GM21360 (cell line): ENCODE results near the gene SLC50A1.

Source experiments
- ATAC-seq: cut with Tn5 transposase; IDR thresholded peaks from one replicate; pipeline ENCODE4 v1.9.1; 2021; ENCODE audit warnings: mild to moderate bottlenecking, moderate library complexity; ENCODE audit not compliant: unreplicated experiment

SLC50A1 gene

DNA sequence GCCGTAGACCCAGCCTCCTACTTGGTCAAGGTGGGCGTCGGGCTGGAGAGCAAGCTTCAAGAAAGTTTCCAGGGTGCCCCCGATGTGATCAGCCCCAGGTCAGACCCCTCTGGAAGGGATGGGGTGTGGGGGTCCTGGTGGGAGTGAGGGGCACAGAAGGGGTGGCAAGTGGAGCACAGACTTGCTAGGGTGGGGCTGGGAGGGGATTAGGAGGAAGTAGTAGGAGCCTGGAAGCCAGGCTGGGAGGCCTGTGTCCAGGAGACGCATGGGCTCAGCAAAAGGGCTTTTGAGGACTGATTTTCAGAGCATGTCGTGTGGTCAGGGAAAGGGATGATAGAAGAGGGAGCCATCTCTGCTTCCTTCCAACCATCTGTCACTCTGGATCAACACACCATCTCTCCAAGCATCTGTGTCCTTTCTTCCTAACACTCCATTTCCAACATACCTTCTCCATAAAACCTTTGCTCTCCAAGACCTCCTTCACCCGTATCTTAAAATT, 46.4 kb downstream of the SLC50A1 start:
- no peak for ATAC-seq

DNA sequence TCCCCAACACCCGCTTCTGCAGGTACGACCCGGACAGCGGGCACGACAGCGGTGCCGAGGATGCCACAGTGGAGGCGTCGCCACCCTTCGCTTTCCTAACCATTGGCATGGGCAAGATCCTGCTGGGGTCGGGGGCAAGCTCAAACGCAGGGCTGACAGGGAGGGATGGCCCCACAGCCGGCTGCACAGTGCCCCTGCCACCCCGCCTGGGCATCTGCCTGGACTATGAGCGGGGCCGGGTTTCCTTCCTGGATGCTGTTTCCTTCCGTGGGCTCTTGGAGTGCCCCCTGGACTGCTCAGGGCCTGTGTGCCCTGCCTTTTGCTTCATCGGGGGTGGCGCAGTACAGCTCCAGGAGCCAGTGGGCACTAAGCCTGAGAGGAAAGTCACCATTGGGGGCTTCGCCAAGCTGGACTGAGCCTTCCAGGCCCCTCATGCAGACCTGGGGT, 48.1 kb downstream of the SLC50A1 start:
- ATAC-seq: no peak

DNA sequence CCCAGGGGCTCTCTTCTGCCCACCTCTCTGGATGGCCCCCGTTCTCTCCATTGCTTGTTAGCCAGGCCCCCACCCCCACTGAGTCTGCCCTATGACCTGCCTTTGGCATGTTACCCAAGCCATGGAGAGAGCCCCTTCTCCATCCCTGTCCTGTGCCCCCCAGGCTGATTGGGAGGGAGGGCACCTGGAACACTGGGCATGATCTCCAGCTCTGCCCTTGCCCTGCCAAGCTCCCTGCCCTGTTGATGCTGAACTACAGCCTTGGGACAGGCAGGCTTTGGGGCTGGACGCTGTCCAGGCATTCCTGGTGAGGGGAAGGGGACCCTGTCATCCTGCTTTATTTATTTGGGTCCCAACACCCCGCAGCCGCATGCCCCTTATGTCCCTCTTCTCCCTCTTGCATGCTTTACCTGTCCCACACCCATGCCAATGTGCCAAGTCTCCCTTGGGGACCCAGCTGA, 48.7 kb downstream of the SLC50A1 start:
- ATAC-seq: no peak

DNA sequence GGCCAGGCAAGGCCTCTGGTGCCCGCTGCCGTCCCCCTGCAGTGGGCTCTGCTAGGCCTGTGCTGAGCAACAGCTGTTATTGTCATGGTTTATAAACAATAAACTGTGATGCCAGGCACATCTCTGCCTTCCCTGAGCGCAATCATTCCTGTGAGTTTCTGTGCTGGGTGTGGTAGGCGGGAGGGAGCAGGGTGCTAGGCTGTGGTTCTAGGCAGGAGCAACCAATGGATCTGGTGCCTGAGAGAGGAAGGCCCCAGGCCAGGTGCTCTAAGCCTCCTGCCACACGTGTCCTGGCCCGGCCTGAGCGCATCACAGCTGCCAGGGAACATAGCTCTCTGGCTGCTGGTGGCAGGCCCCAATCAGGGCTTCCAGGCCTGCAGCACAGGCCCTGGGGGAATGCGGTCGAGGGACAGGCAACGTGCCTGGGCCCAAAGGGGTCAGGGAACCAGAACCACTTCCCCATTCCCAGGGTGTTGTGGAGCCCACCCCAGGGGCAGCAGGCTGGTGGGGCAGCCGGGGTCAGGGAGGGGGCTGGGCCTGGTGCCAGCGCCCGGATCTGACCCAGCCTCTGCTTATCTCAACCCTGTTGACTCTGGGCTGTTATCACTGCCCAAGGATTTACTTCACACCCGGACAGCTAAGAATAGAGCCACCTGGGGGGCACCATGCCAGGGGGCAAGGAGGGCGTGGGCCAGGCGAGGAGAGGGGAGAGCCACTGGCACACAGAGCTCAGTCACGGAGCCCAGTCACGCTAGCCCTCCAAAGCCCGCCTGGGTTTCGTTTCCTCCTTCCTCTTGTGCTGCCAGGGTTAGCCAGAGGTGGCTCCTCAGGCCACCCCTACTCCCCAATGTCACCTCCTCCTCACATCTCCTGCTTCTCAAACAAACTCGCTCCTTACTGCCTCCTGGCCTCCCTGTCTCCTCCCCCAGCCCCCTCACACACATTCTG, 49.5 kb downstream of the SLC50A1 start:
- ATAC-seq: peak; percentile 68

DNA sequence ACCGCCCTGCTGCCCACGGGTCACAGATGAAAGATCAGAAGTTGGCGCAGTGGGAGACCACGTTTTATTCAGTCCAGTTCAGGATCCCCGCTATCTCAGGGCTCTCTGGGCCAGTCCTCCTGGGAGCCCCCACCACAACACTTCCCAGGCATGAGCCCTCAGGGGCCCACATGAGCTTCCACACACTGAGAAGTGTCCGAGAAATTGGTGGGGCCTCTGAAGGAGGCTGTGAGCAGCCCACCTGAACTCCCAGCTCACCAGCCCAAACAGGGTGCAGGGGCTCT, 50.1 kb downstream of the SLC50A1 start:
- peak; percentile 12 for ATAC-seq

DNA sequence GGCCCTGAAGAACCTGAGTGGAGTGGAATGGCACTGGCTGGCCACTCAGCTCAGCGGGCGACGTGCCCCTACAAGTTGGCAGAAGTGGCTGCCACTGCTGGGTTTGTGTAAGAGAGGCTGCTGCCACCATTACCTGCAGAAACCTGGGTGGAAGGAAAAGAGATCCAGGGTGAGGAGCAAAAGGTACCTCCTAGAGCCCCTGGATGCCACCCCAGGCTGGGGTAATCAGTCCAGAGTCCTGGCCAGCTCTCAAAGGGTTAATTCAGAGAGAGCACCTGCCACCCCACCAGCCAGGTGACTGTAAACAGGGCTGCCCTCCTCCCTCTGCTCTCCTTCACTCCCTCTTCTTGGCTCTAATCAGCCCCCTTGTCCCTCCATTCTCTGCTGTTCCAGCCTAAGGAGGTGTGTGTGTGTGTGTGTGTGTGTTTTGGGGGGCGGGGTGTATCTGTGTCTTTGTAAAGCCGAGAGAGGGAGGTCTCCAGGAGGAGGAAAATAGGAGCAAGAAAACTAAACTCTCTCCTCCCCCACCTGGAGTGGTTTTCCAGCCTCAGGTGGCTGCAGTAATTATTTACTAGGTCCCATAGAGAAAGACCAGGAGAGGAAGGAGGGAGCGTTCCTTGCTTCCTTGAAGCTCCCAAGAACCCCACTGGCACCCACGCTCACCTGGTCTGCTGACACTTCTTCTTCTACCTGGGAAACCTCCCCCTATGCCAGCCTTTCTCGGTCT, 50.6 kb downstream of the SLC50A1 start:
- ATAC-seq: no peak

DNA sequence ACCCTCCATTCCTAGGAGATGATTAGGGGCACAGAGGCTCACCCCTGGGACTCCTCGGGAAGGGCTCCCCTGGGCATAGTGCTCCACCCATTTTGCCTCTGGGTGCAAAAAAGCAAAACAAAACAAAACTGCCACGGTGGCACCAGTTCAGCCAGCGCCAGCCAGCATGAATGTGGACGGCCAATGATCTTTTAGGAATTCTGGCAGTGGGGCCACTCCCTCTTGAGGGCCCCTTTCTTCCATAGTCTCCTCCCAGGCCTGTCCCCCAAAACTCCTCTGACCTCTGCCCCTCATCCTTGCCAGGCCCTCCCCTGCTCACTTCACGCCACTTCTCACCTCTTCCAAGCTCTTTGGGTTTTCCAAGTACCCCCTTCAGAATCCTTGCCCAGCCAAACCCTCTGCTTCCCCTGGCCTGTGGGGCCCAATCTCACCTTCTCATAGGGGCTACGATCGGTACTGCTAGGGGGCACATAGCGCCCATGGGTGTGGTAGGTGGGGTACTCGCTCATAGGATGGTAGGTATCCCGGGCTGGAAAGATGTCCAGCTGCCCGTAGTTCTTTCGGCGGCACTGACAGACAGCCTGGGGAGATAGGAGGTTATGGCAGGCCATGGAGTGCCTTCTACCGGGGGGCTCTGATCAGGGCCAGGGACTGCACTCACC, 51.3 kb downstream of the SLC50A1 start:
- no peak for ATAC-seq

DNA sequence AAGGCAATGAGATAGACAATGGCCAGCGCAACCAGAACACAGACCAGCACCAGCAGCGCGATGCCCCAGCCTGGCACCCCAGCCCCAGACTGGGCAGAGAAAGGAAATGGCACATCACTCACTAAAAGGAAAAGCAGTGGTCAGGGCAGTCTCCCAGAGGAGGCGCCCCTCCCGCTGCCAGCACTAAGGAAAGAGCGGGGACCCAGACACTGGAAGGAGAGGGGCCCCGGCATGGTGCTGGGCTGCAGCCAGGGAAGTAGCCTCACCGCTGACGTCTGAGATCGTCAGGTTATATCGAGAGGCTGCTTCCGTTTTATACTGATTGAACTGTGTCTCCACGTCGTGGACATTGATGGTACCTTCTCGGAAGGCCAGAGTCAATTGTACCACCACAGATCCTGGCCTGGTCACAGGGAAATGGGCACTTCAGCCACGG, 51.8 kb downstream of the SLC50A1 start:
- ATAC-seq: no peak

DNA sequence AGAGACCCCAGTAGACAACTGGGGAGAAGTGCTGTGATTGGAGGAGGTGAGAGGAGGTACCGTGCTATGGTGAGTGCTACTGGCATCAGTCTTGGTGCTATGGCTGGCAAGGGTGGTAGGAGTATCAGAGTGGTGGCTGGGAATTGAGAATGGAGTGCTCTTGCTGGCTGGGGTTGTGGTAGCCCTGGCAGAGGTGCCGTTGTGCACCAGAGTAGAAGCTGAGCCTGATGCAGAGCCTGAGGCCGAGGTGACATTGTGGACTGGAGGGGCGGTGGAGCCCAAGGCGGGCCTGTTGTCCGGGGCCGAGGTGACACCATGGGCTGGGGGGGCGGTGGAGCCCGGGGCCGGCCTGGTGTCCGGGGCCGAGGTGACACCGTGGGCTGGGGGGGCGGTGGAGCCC, 52.6 kb downstream of the SLC50A1 start:
- ATAC-seq: no peak
